Lower leg skin (tissue), 3 donors: Measurements from ENCODE around the gene CTBP2.

ENCODE experiments used
- POLR2A ChIP-seq, 2 donors: fragments of 450-650 bp; IDR thresholded peaks; one replicate each; pipeline ENCODE4 v1.6.1; 2016 to 2017; ENCODE audit warnings: antibody characterized with exemption in 2 of 2, mild to moderate bottlenecking in 1 of 2, moderate library complexity in 1 of 2
- TF ChIP-seq, protein P1 (sequence below), 3 donors: fragments of 450-650 bp; IDR thresholded peaks; one replicate each; pipeline ENCODE4 v1.5.1; 2016; ENCODE audit warnings: antibody characterized with exemption in 3 of 3, mild to moderate bottlenecking in 3 of 3, moderate library complexity in 2 of 3

DNA sequence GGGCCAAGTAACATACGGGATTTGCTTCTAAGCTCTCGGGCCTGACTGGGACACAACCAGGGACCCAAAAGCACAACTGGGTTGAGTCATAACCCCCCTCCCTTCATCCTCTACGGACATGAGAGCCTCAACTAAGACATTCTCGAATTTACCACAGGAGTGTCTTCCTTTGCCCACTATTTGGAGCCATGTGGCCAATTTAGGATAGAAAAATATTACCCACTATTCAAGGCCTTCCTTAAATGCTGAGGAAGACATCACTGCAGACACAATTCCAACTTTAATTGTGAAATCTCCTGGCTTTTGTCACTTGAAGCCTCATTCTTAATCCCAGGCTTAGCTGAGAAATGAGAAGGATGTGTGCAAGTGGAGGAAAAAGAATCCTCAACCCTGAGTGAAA lies 11.8 kb downstream of the CTBP2 start:
- TF ChIP-seq, protein P1, sequence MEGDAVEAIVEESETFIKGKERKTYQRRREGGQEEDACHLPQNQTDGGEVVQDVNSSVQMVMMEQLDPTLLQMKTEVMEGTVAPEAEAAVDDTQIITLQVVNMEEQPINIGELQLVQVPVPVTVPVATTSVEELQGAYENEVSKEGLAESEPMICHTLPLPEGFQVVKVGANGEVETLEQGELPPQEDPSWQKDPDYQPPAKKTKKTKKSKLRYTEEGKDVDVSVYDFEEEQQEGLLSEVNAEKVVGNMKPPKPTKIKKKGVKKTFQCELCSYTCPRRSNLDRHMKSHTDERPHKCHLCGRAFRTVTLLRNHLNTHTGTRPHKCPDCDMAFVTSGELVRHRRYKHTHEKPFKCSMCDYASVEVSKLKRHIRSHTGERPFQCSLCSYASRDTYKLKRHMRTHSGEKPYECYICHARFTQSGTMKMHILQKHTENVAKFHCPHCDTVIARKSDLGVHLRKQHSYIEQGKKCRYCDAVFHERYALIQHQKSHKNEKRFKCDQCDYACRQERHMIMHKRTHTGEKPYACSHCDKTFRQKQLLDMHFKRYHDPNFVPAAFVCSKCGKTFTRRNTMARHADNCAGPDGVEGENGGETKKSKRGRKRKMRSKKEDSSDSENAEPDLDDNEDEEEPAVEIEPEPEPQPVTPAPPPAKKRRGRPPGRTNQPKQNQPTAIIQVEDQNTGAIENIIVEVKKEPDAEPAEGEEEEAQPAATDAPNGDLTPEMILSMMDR (IDR thresholded peaks at IDR 0.05): no peak
- TF ChIP-seq POLR2A (IDR thresholded peaks at IDR 0.05): no peak
